Mesendoderm (in vitro differentiated cells): ENCODE measurements around the gene MFN1.

Source experiments
- DNase-seq: peaks from one replicate; pipeline ENCODE4 v3.0.0; 2013
- H2AK5ac ChIP-seq: 2 replicates; pipeline ENCODE4 v1.6.1; 2013; ENCODE audit warnings: low read length, inconsistent platforms
- H2BK120ac ChIP-seq: 2 replicates; pipeline ENCODE4 v1.6.1; 2013; ENCODE audit warnings: low read depth, mild to moderate bottlenecking, low read length, moderate library complexity, mixed read lengths
- H2BK15ac ChIP-seq: replicated peaks from 2 replicates; pipeline ENCODE4 v1.6.1; 2013; ENCODE audit warnings: low read depth, mild to moderate bottlenecking, moderate library complexity
- H2BK5ac ChIP-seq: 2 replicates; pipeline ENCODE4 v1.6.1; 2013; ENCODE audit warnings: low read length, inconsistent platforms
- H3K18ac ChIP-seq: 2 replicates; pipeline ENCODE4 v1.6.1; 2013; ENCODE audit warnings: mild to moderate bottlenecking, low read length, mixed read lengths
- H3K23ac ChIP-seq: one replicate; pipeline ENCODE4 v1.6.1; 2013; ENCODE audit warnings: low read length
- H3K27ac ChIP-seq: 2 replicates; pipeline ENCODE4 v1.5.1; 2013; ENCODE audit warnings: low read depth, mild to moderate bottlenecking, inconsistent platforms, low read length, moderate library complexity
- H3K27me3 ChIP-seq: 2 replicates; pipeline ENCODE4 v1.6.1; 2013; ENCODE audit warnings: low read length, control low read depth, mild to moderate bottlenecking, inconsistent platforms; ENCODE audit not compliant: insufficient read depth, poor library complexity
- H3K36me3 ChIP-seq: 2 replicates; pipeline ENCODE4 v1.6.1; 2013; ENCODE audit warnings: low read length, inconsistent platforms; ENCODE audit not compliant: control insufficient read depth, insufficient read depth
- H3K4ac ChIP-seq: one replicate; pipeline ENCODE4 v1.6.1; 2013; ENCODE audit warnings: low read depth, mild to moderate bottlenecking, low read length, moderate library complexity
- H3K4me1 ChIP-seq: 2 replicates; pipeline ENCODE4 v1.6.1; 2013; ENCODE audit warnings: low read depth, low read length, inconsistent platforms; ENCODE audit not compliant: control insufficient read depth
- H3K4me2 ChIP-seq: 2 replicates; pipeline ENCODE4 v1.6.1; 2013; ENCODE audit warnings: low read length
- H3K4me3 ChIP-seq: 2 replicates; pipeline ENCODE4 v1.5.1; 2013; ENCODE audit warnings: mild to moderate bottlenecking, low read length
- H3K56ac ChIP-seq: one replicate; pipeline ENCODE4 v1.6.1; 2013; ENCODE audit warnings: low read length
- H3K79me1 ChIP-seq: 2 replicates; pipeline ENCODE4 v1.6.1; 2013; ENCODE audit warnings: low read length, inconsistent platforms
- H3K79me2 ChIP-seq: 2 replicates; pipeline ENCODE4 v1.6.1; 2013; ENCODE audit warnings: mild to moderate bottlenecking, low read length; ENCODE audit not compliant: control insufficient read depth, insufficient read depth
- H3K9ac ChIP-seq: 2 replicates; pipeline ENCODE4 v1.6.1; 2013; ENCODE audit warnings: low read length, inconsistent platforms
- H4K5ac ChIP-seq: one replicate; pipeline ENCODE4 v1.6.1; 2013; ENCODE audit warnings: low read length
- H4K8ac ChIP-seq: one replicate; pipeline ENCODE4 v1.6.1; 2013; ENCODE audit warnings: low read depth, mild to moderate bottlenecking, control low read depth, low read length, moderate library complexity
- WGBS: extraction: QIAGEN DNeasy Blood & Tissue Kit; methylation state at CpG from one replicate; pipeline ENCODE4 v1.1.7; 2013; ENCODE audit warnings: low lambda C conversion rate, missing lambda C conversion rate; ENCODE audit not compliant: insufficient coverage; ENCODE audit errors: extremely low coverage; 5-methylcytosine and 5-hydroxymethylcytosine counted together

MFN1 gene

GRCh38 chr3:179428876-179429548, 81.5 kb downstream of the MFN1 start:
- peaks cover 44% of the 10 kb centered on the region for H3K79me2 ChIP-seq
- DNase-seq, result no peak
- no peak overlapping the region for H4K5ac ChIP-seq
- no CpG with 5 or more reads among the region's 8 CpGs for WGBS
- H3K4ac ChIP-seq, result no peak overlapping the region
- no peak overlapping the region for H3K23ac ChIP-seq
- peaks cover 2% of the 10 kb centered on the region for H3K36me3 ChIP-seq
- peaks cover 4% of the 10 kb centered on the region for H3K4me1 ChIP-seq
- H3K4me3 ChIP-seq, result no peak overlapping the region
- no peak overlapping the region for H2AK5ac ChIP-seq
- H3K79me1 ChIP-seq, result peaks cover 25% of the 10 kb centered on the region
- no peak overlapping the region for H3K4me2 ChIP-seq
- no peak overlapping the region for H2BK120ac ChIP-seq
- no peak overlapping the region for H2BK5ac ChIP-seq
- H4K8ac ChIP-seq, result no peak overlapping the region
- no peak overlapping the region for H3K9ac ChIP-seq
- H3K27me3 ChIP-seq, result no peaks in the 10 kb centered on the region
- H3K27ac ChIP-seq, result no peak overlapping the region
- no peak overlapping the region for H3K56ac ChIP-seq
- H3K18ac ChIP-seq, result no peak overlapping the region
- no peak overlapping the region for H2BK15ac ChIP-seq

- Histone ChIP-seq H3K23ac (no peak overlapping the region), H3K4ac (no peak overlapping the region), H2BK120ac (no peak overlapping the region), H4K8ac (no peak overlapping the region), H3K4me3 (no peak overlapping the region), H3K56ac (no peak overlapping the region), H2AK5ac (no peak overlapping the region), H2BK15ac (no peak overlapping the region), H3K79me2 (peaks cover 45% of the 10 kb centered on the region), H3K36me3 (no peaks in the 10 kb centered on the region), H2BK5ac (no peak overlapping the region), H3K18ac (no peak overlapping the region), H3K27ac (no peak overlapping the region), H3K4me2 (no peak overlapping the region), H3K9ac (no peak overlapping the region), H3K4me1 (peaks cover 4% of the 10 kb centered on the region), H3K27me3 (no peaks in the 10 kb centered on the region), H4K5ac (no peak overlapping the region), H3K79me1 (peaks cover 25% of the 10 kb centered on the region)
- WGBS, result no CpG with 5 or more reads among the region's 2 CpGs
- DNase-seq, result no peak
Observed at GRCh38 chr3:179430277-179430870, 82.9 kb downstream of the MFN1 start.

GRCh38 chr3:179432021-179432420, 84.5 kb downstream of the MFN1 start:
- no peak for DNase-seq
- no CpG with 5 or more reads among the region's 3 CpGs for WGBS

GRCh38 chr3:179432451-179432850, 84.9 kb downstream of the MFN1 start:
- Histone ChIP-seq H2BK5ac (no peak overlapping the region), H3K18ac (no peak overlapping the region), H3K9ac (no peak overlapping the region), H3K23ac (no peak overlapping the region), H2AK5ac (no peak overlapping the region), H3K56ac (no peak overlapping the region), H4K8ac (no peak overlapping the region), H3K4me2 (no peak overlapping the region), H3K79me2 (peaks cover 40% of the 10 kb centered on the region), H3K79me1 (peaks cover 21% of the 10 kb centered on the region), H3K4ac (no peak overlapping the region), H3K4me3 (no peak overlapping the region), H3K36me3 (no peaks in the 10 kb centered on the region), H2BK15ac (no peak overlapping the region), H3K4me1 (peaks cover 4% of the 10 kb centered on the region), H2BK120ac (no peak overlapping the region), H3K27me3 (no peaks in the 10 kb centered on the region), H4K5ac (no peak overlapping the region), H3K27ac (no peak overlapping the region)
- WGBS, result no CpG with 5 or more reads among the region's 1 CpG
- DNase-seq, result no peak

More at GRCh38 chr3:179432021-179432420, 84.5 kb downstream of the MFN1 start:
- Histone ChIP-seq H2BK120ac (no peak overlapping the region), H3K27ac (no peak overlapping the region), H3K4me1 (peaks cover 4% of the 10 kb centered on the region), H3K4me2 (no peak overlapping the region), H2BK5ac (no peak overlapping the region), H3K79me1 (peaks cover 20% of the 10 kb centered on the region), H3K27me3 (no peaks in the 10 kb centered on the region), H3K56ac (peak overlapping the region; percentile 30), H3K23ac (no peak overlapping the region), H2AK5ac (no peak overlapping the region), H4K5ac (no peak overlapping the region), H3K4ac (no peak overlapping the region), H3K79me2 (peaks cover 40% of the 10 kb centered on the region), H3K18ac (no peak overlapping the region), H3K36me3 (no peaks in the 10 kb centered on the region), H3K9ac (no peak overlapping the region), H2BK15ac (no peak overlapping the region), H4K8ac (no peak overlapping the region), H3K4me3 (no peak overlapping the region)

GRCh38 chr3:179436517-179436916, 89.0 kb downstream of the MFN1 start:
- Histone ChIP-seq H3K23ac (no peak overlapping the region), H3K4me2 (no peak overlapping the region), H3K36me3 (no peaks in the 10 kb centered on the region), H3K4me3 (no peak overlapping the region), H2BK5ac (no peak overlapping the region), H3K4ac (no peak overlapping the region), H3K56ac (no peak overlapping the region), H3K79me1 (peaks cover 8% of the 10 kb centered on the region), H3K18ac (no peak overlapping the region), H2BK120ac (no peak overlapping the region), H4K5ac (no peak overlapping the region), H3K4me1 (peaks cover 11% of the 10 kb centered on the region), H3K79me2 (peaks cover 37% of the 10 kb centered on the region), H3K9ac (no peak overlapping the region), H4K8ac (no peak overlapping the region), H3K27ac (no peak overlapping the region), H2BK15ac (no peak overlapping the region), H3K27me3 (no peaks in the 10 kb centered on the region), H2AK5ac (no peak overlapping the region)
- no CpG with 5 or more reads among the region's 3 CpGs for WGBS
- no peak for DNase-seq
